ENCODE measurements around the gene SNX9. TPM values are rescaled to one million over a fixed set of nuclear protein-coding genes. Genes with fewer than 3 reads are reported as not detected.

The SNX9 gene
- total and polyA plus RNA-seq, 10 of the 15 experiments (the other 5 are each of a cell fraction or from before 2014, with no cell fraction given) = 0.03 to 2.0 (median 0.37) TPM

- ChIA-PET RAD21 (ENCODE audit: unreplicated experiment) (no interaction called here), POLR2A (interaction anchor here (1.4 kb wide), 1 partner anchor 10 kb away, joined by 5 read pairs; no protein-coding TSS in a partner anchor), CTCF (interaction anchor here (1.0 to 1.2 kb wide), 2 partner anchors 10 to 17 kb away, joined by 4 to 7 read pairs; no protein-coding TSS in a partner anchor), SMC1A (ENCODE audit: uncharacterized antibody, unreplicated experiment) (interaction anchor here (1.4 kb wide), 2 partner anchors 10 to 29 kb away, joined by 3 to 4 read pairs; no protein-coding TSS in a partner anchor)
- FAIRE-seq = no peak
- H3K4me3 ChIP-seq = no peak overlapping the region
- H3K4me2 ChIP-seq (ENCODE audit: control insufficient read depth, insufficient read depth) = no peak overlapping the region
- WGBS (ENCODE audit: insufficient coverage, insufficient replicate concordance, low lambda C conversion rate, missing lambda C conversion rate) = 43% methylated on average over 1 of the region's 1 CpG
- intact Hi-C loops (cut with micrococcal nuclease; ENCODE audit: unreplicated experiment) (no loop called here), in situ Hi-C loops (cut with MboI) (no loop called here)
- no peaks in the 10 kb centered on the region for H3K4me1 ChIP-seq (ENCODE audit: control insufficient read depth, insufficient read depth, low read length)
- H3K9me3 ChIP-seq (replicated peaks; ENCODE audit: control insufficient read depth, insufficient read depth, low read length) = no peaks in the 10 kb centered on the region
- no TSS peak for BruUV-seq (replicated peaks)
- no peak overlapping the region for H2AFZ ChIP-seq (ENCODE audit: control insufficient read depth, low read depth, low read length)
- no peak overlapping the region for H3K9ac ChIP-seq (ENCODE audit: control insufficient read depth, insufficient read depth, low read length)
- no peaks in the 10 kb centered on the region for H4K20me1 ChIP-seq (ENCODE audit: control insufficient read depth, insufficient read depth)
- H3K36me3 ChIP-seq (ENCODE audit: control insufficient read depth in 2 of 2, insufficient read depth in 2 of 2, low read length in 1 of 2) = no peaks in the 10 kb centered on the region
- peaks cover 0 to 3% of the 10 kb centered on the region in 2 experiments; a peak in 1 of 4 replicates for H3K27me3 ChIP-seq (replicated peaks in 1 of 2; ENCODE audit: control insufficient read depth in 2 of 2, insufficient read depth in 2 of 2, low read length in 1 of 2)
- H3K79me2 ChIP-seq (ENCODE audit: control insufficient read depth, insufficient read depth, low read length) = no peaks in the 10 kb centered on the region
- no peak for DNase-seq (ENCODE audit: low read depth, low spot score)
- no peak for ATAC-seq
- no peak overlapping the region for H3K27ac ChIP-seq (ENCODE audit: control insufficient read depth, insufficient read depth)
- TF ChIP-seq CUX1 (IDR thresholded peaks at IDR 0.05; ENCODE audit: insufficient replicate concordance, low read depth, low read length) (no peak), RUNX3 (IDR thresholded peaks at IDR 0.05; ENCODE audit: low read length) (no peak), GATAD2B (conservative IDR thresholded peaks at IDR 0.05; ENCODE audit: low read depth) (no peak), PRDM15 (CRISPR knock-in tag; IDR thresholded peaks at IDR 0.05) (no peak), STAT1 (conservative IDR thresholded peaks at IDR 0.05) (no peak), WRNIP1 (IDR thresholded peaks at IDR 0.05; ENCODE audit: borderline replicate concordance, low read depth, low read length) (no peak), BCLAF1 (IDR thresholded peaks at IDR 0.05) (no peak), ZBTB11 (CRISPR knock-in tag; IDR thresholded peaks at IDR 0.05) (no peak)
Observed at GRCh38 chr6:157862706-157863105, 39.7 kb downstream of the SNX9 start.
